H9 (cell line): ENCODE results near the gene CYP27B1. TPM values are rescaled to one million over a fixed set of nuclear protein-coding genes. Genes with fewer than 3 reads are reported as not detected.

ENCODE experiments used
- DNase-seq: peaks from one replicate; pipeline ENCODE4 v3.0.0-alpha.2; 2017
- H2AFZ ChIP-seq: one replicate; pipeline ENCODE4 v1.6.1; 2013; ENCODE audit warnings: mild to moderate bottlenecking, low read length, control low read depth, moderate library complexity
- H2AK5ac ChIP-seq: 2 replicates; pipeline ENCODE4 v1.6.1; 2013; ENCODE audit warnings: low read length, control low read depth, mixed read lengths; ENCODE audit not compliant: insufficient read length
- H2BK120ac ChIP-seq: one replicate; pipeline ENCODE4 v1.6.1; 2013; ENCODE audit warnings: low read depth, mild to moderate bottlenecking, low read length, control low read depth, inconsistent platforms; ENCODE audit not compliant: poor library complexity, severe bottlenecking
- H2BK12ac ChIP-seq: 2 replicates; pipeline ENCODE4 v1.6.1; 2013; ENCODE audit warnings: low read length, control low read depth, mixed read lengths, low read depth; ENCODE audit not compliant: insufficient read length
- H2BK15ac ChIP-seq: 2 replicates; pipeline ENCODE4 v1.6.1; 2013; ENCODE audit warnings: low read depth, low read length, control low read depth
- H2BK20ac ChIP-seq: one replicate; pipeline ENCODE4 v1.6.1; 2013; ENCODE audit warnings: low read depth, mild to moderate bottlenecking, low read length, control low read depth, inconsistent platforms; ENCODE audit not compliant: poor library complexity, severe bottlenecking
- H2BK5ac ChIP-seq: 2 replicates; pipeline ENCODE4 v1.6.1; 2013; ENCODE audit warnings: low read length, control low read depth, mixed read lengths; ENCODE audit not compliant: insufficient read length
- H3K14ac ChIP-seq: 2 replicates; pipeline ENCODE4 v1.6.1; 2013; ENCODE audit warnings: low read length, control low read depth; ENCODE audit not compliant: insufficient read depth
- H3K18ac ChIP-seq: 2 replicates; pipeline ENCODE4 v1.6.1; 2013; ENCODE audit warnings: low read depth, mild to moderate bottlenecking, mixed read lengths, low read length, control low read depth; ENCODE audit not compliant: insufficient read length
- H3K23ac ChIP-seq: 2 replicates; pipeline ENCODE4 v1.6.1; 2013; ENCODE audit warnings: low read length, control low read depth, mixed read lengths, low read depth; ENCODE audit not compliant: insufficient read length
- H3K23me2 ChIP-seq: 2 replicates; pipeline ENCODE4 v1.6.1; 2013; ENCODE audit warnings: low read depth, mild to moderate bottlenecking, mixed read lengths, low read length, control low read depth; ENCODE audit not compliant: insufficient read length, poor library complexity, severe bottlenecking
- H3K27ac ChIP-seq: 2 replicates; pipeline ENCODE4 v1.5.1; 2013; ENCODE audit warnings: low read length, control low read depth, mixed read lengths, low read depth; ENCODE audit not compliant: insufficient read length
- H3K27me3 ChIP-seq: 2 replicates; pipeline ENCODE4 v1.6.1; 2013; ENCODE audit warnings: low read length, control low read depth, inconsistent platforms; ENCODE audit not compliant: insufficient read depth
- H3K4ac ChIP-seq: 2 replicates; pipeline ENCODE4 v1.6.1; 2013; ENCODE audit warnings: low read depth, mild to moderate bottlenecking, control low read depth, inconsistent platforms, low read length, moderate library complexity
- H3K4me1 ChIP-seq: 2 replicates; pipeline ENCODE4 v1.6.1; 2013; ENCODE audit warnings: low read length, control low read depth, inconsistent platforms; ENCODE audit not compliant: insufficient read depth
- H3K4me2 ChIP-seq: 2 replicates; pipeline ENCODE4 v1.6.1; 2013; ENCODE audit warnings: low read length, control low read depth, mixed read lengths; ENCODE audit not compliant: insufficient read length, insufficient read depth
- H3K56ac ChIP-seq: 2 replicates; pipeline ENCODE4 v1.6.1; 2013; ENCODE audit warnings: low read depth, mild to moderate bottlenecking, mixed read lengths, low read length, control low read depth; ENCODE audit not compliant: insufficient read length
- H3K79me1 ChIP-seq: 2 replicates; pipeline ENCODE4 v1.6.1; 2013; ENCODE audit warnings: low read depth, mild to moderate bottlenecking, moderate library complexity, low read length, control low read depth, inconsistent platforms; ENCODE audit not compliant: insufficient read depth, poor library complexity, severe bottlenecking
- H3K79me2 ChIP-seq: 2 replicates; pipeline ENCODE4 v1.6.1; 2013; ENCODE audit warnings: low read length, control low read depth, inconsistent platforms; ENCODE audit not compliant: insufficient read depth
- H3K9ac ChIP-seq: 2 replicates; pipeline ENCODE4 v1.6.1; 2013; ENCODE audit warnings: low read length, control low read depth, mixed read lengths; ENCODE audit not compliant: insufficient read length; ENCODE audit errors: extremely low read depth
- H3K9me3 ChIP-seq: one replicate; pipeline ENCODE4 v1.6.1; 2013; ENCODE audit warnings: low read depth, low read length, inconsistent platforms; ENCODE audit not compliant: control insufficient read depth
- H3T11ph ChIP-seq: one replicate; pipeline ENCODE4 v1.6.1; 2013; ENCODE audit warnings: mild to moderate bottlenecking, low read length, control low read depth, inconsistent platforms
- H4K20me1 ChIP-seq: one replicate; pipeline ENCODE4 v1.6.1; 2013; ENCODE audit not compliant: control insufficient read depth, insufficient read length, insufficient read depth
- H4K5ac ChIP-seq: 2 replicates; pipeline ENCODE4 v1.6.1; 2013; ENCODE audit warnings: low read depth, mild to moderate bottlenecking, mixed read lengths, low read length, control low read depth; ENCODE audit not compliant: insufficient read length
- H4K8ac ChIP-seq: replicated peaks from 2 replicates; pipeline ENCODE4 v1.6.1; 2013; ENCODE audit warnings: low read length, control low read depth, mixed read lengths, low read depth; ENCODE audit not compliant: insufficient read length
- H4K91ac ChIP-seq: 2 replicates; pipeline ENCODE4 v1.6.1; 2013; ENCODE audit warnings: low read depth, mild to moderate bottlenecking, moderate library complexity, mixed read lengths, low read length, control low read depth; ENCODE audit not compliant: insufficient read length
- H3K27ac Mint-ChIP-seq, 3 experiments: 2 replicates in 2 of 3; 3 replicates in 1 of 3; pipeline ENCODE4 v1.8.0; 2020 to 2021; ENCODE audit warnings: mixed read lengths in 3 of 3, mild to moderate bottlenecking in 1 of 3, moderate library complexity in 1 of 3
- H3K27me3 Mint-ChIP-seq: 2 replicates; pipeline ENCODE4 v1.8.0; 2021; ENCODE audit warnings: low read depth, mild to moderate bottlenecking, moderate library complexity, mixed read lengths
- H3K36me3 Mint-ChIP-seq, 3 experiments: 2 replicates in 2 of 3; 3 replicates in 1 of 3; pipeline ENCODE4 v1.8.0; 2020 to 2021; ENCODE audit warnings: low read depth in 3 of 3, mixed read lengths in 3 of 3; ENCODE audit not compliant: insufficient read depth in 1 of 3
- H3K4me1 Mint-ChIP-seq, 2 experiments: 2 replicates each; pipeline ENCODE4 v1.8.0; 2020; ENCODE audit warnings: mixed read lengths in 2 of 2
- H3K4me3 Mint-ChIP-seq, 2 experiments: 2 replicates in 1 of 2; 3 replicates in 1 of 2; pipeline ENCODE4 v1.8.0; 2020 to 2021; ENCODE audit warnings: mild to moderate bottlenecking in 2 of 2, mixed read lengths in 2 of 2, moderate library complexity in 1 of 2
- H3K9me3 Mint-ChIP-seq, 2 experiments: 2 replicates in 1 of 2; 3 replicates in 1 of 2; pipeline ENCODE4 v1.8.0; 2020; ENCODE audit warnings: mild to moderate bottlenecking in 2 of 2, mixed read lengths in 2 of 2, moderate library complexity in 1 of 2
- CTCF ChIP-seq: fragments of 200-600 bp; sonication (generic); conservative IDR thresholded peaks from 3 replicates; pipeline ENCODE4 v1.8.0; 2021; ENCODE audit warnings: antibody characterized with exemption, mild to moderate bottlenecking
- WGBS: extraction: QIAGEN DNeasy Blood & Tissue Kit; methylation state at CpG from one replicate; pipeline ENCODE4 v1.1.7; 2013; ENCODE audit warnings: missing lambda C conversion rate, low lambda C conversion rate, mixed read lengths; ENCODE audit not compliant: insufficient read length; ENCODE audit errors: extremely low coverage; 5-methylcytosine and 5-hydroxymethylcytosine counted together
- total RNA-seq: library from RNA; stranded (reverse); gene quantifications from 2 replicates; pipeline ENCODE4 v1.2.1, GENCODE V29; 2021

CYP27B1 gene
- total RNA-seq, 1 experiment from 2014 or later: 6.1 TPM

- Histone ChIP-seq H3T11ph (no peak overlapping the region), H3K27ac (no peak overlapping the region), H4K91ac (no peak overlapping the region), H2BK5ac (no peak overlapping the region), H3K23me2 (peaks cover 14% of the 10 kb centered on the region), H3K9ac (no peak overlapping the region), H3K27me3 (peaks cover 20% of the 10 kb centered on the region; the same call in 1 of the 2 replicates), H3K56ac (no peak overlapping the region), H2BK12ac (no peak overlapping the region), H4K20me1 (no peaks in the 10 kb centered on the region), H4K5ac (no peak overlapping the region), H3K4ac (no peak overlapping the region), H2AFZ (no peak overlapping the region), H3K4me1 (no peaks in the 10 kb centered on the region; the same call in 1 of the 2 replicates), H4K8ac (no peak overlapping the region), H3K14ac (no peak overlapping the region), H2BK20ac (no peak overlapping the region), H2AK5ac (no peak overlapping the region), H3K9me3 (no peaks in the 10 kb centered on the region), H3K79me1 (no peaks in the 10 kb centered on the region), H3K79me2 (no peaks in the 10 kb centered on the region), H3K18ac (no peak overlapping the region), H3K4me2 (peak overlapping the region; percentile 96), H3K23ac (no peak overlapping the region), H2BK120ac (no peak overlapping the region), H2BK15ac (no peak overlapping the region)
- WGBS: no CpG with 5 or more reads among the region's 21 CpGs
- TF ChIP-seq CTCF: no peak
- Mint-ChIP-seq H3K27me3 (peaks cover 95% of the 10 kb centered on the region), H3K27ac (no peak overlapping the region), H3K36me3 (peaks cover 0 to 2% (median 0%) of the 10 kb centered on the region in 3 experiments; a peak in 1 of 7 replicates), H3K4me3 (peak overlapping the region; percentile 73 to 78), H3K9me3 (no peaks in the 10 kb centered on the region; a peak in 1 of 5 replicates), H3K4me1 (peaks cover 12 to 17% of the 10 kb centered on the region in 2 experiments)
- peak; percentile 89 for DNase-seq
Observed at GRCh38 chr12:57727758-57728395, 39.0 kb downstream of the CYP27B1 start.
